Activated CD4-positive, alpha-beta T cell treated with anti-CD3 and anti-CD28 coated beads, Interleukin-2, Interleukin-6, amounts not matched to agents 100 ng/mL and 50 ng/mL, durations not matched to agents 16 hours and 8 hours (primary cell): Measurements from ENCODE around the gene CHST6.
"Not testable (repeated sequence)": the region's sequence is repeated elsewhere in the genome, so short reads cannot be mapped to it uniquely, and the experiment has no call there.

Source experiments
- DNase-seq: peaks from one replicate; pipeline ENCODE4 v3.0.0-alpha.2; 2020

CHST6 gene

DNA sequence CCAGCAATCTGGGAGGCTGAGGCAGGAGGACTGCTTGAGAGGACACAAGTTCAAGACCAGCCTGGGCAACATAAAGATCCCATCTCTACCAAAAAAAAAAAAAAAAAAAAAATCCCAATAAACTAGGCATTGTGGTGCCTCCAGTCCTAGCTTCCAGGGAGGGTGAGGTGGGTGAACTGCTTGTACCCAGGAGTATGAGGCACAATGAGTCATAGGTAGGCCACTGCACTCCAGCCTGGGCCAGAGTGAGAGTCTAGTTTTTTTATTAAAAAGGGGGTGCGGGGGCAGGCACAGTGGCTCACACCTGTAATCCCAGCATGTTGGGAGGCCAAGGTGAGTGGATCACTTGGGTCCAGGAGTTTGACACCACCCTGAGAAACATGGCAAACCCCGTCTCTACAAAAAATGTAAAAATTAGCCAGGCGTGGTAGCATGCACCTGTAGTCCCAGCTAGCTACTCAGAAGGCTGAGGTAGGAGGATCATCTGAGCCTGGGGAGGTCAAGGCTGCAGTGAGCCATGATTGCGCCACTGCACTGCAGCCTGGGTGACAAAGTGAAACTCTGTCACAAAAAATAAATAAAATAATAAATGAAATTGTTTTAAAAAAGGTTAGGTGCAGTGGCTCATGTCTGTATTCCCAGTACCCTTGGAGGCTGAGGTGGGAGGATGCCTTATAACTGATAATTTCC is 7.8 kb upstream of the CHST6 start:
- DNase-seq, result no peak

DNA sequence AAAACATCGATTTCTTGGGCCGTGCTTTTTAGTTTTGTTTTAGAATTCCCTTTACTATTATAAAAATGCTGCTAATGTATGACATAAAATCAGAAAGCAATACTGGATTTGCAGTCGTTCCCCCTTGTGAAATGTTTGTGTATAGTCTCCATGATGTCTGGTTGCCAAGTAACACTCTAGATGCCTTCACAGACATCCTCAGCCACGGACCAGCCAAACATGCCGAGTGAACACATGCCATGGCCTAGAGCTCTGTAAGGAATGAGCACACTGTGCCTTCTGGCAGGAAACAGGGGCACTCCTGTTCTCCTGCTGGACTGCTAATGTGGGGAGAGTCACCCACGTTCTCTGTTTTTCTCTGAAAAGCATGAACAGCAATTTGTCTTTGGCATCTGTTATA is 6.6 kb upstream of the CHST6 start:
- DNase-seq, result not testable (repeated sequence)

DNA sequence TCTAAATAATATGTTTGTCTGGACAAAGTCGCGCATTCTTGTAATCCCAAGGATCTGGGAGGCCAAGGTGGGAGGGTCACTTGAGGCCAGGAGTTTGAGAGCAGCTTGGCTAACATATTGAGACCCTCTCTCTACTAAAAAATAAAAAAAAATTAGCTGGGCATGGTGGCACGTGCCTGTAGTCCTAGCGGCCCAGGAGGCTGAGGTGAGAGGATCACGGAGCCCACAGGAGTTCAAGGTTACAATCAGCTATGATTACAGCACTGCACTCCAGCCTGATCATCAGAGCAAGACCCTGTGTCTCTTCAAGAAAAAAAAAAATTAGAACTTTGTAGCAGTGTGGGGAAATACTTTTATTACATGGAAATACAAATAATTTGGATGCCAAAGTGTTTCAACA is 6.1 kb upstream of the CHST6 start:
- DNase-seq, result no peak

DNA sequence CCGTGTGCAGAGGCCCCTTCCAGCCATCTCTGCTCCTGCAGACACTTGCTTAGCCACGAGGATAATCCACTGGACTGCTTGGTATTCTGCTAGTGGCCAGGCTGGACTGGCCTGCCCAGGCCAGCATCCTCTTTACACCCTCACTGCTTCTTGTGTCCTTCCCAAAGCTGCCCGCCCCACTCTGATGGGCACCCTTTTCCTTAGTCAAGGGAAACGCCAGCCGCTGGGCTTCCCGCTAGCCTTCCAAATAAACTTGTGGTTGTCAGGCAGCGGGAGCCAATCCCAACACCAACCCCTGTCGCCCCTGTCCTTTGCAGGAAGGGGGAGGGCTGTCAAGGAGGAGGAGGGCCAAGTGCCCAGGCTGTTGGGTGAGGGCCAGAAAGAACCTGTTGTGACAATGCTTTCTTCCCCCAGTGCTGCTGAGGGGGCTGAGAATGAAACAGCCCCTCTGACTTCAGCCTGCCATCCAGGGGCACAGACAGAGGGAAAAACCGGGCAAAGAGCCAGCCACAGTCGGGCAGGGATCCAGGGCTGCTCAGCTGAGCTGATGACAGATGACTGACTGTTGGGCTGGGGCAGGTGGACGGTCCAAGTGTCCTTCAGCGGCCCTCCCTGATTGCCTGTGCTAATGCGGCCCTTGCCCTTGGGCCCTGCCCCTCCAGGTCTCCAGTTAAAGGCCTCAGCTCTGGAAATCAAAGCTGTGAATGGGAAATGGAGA is 3.5 kb upstream of the CHST6 start:
- DNase-seq, result not testable (repeated sequence)

DNA sequence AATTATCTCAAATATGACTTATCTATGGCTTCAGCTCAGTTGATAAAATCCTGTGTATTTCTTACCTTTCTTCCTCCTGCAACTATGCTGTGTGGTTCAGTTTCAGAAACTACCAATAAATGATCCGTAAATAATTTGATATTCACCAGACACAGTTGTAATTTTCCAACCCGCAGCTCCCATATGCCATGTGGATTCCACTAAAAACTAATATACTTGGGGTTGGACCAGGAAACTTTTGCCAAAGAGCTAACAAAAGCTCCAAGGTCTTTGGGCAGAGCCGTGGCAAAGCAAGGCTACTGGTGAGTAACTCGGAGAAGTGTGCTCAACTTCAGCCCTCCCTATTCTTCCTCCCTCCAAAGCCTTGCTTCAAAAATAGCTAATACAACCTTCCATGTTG is 2.3 kb upstream of the CHST6 start:
- no peak for DNase-seq

DNA sequence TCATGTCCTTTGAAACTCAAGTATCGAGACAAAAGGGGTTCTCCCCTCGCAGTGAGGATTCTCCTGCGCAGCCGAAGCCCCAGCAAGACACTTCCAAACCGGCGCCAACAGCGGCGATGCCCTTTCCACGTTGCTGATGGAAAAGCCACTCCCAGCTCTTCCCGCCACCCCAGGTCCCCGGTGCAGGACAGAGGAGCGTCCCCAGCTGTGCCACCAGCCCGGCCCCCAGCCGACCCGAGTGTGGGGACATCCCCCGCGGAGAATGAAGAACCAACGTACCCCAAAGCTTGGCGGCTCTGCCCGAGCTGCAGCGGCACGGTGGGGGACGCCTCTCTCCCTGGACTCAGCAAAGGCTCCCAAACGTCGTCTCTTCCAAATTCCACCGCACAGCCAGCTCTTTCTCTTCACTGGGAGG is 573 bp downstream of the CHST6 start:
- DNase-seq, result no peak

DNA sequence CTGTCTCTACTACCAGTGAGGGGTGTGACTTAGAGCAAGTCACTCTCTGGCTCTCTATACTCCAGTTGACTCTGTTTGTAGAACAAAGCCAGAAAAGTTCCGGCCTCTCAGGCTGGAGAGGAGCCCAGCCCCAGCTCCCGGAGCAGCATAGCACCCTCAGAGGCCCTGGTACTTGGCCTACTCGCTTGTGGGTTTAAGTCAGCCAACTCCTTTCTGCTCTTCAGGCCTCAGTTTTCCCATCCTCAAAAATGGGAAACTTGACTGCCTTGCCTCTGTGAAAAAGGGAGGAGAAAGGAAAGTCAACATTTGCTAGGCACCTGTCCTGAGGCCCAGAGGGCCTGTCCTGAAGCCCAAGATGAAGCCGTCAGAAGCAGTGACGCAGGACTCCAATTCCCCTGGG is 1.1 kb downstream of the CHST6 start:
- no peak for DNase-seq

DNA sequence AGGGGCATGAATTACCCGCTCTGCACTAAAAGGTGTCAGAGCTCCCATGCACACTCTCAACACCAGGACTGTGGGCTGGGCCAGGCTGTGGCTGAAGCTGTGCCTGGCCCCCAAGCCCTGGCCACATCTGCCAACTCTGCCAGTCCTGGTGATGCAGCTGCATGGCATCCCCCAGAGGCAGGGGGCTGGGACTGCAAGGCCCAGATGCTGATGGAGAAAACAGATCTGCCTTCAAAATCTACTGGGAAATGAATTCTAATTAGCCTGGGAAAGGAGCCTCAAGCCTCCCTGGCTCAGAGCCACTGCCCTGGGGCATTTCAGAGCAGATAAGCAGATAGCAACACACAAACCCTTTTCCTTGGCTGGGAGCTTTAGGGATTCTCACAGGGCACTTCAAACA is 3.4 kb downstream of the CHST6 start:
- no peak for DNase-seq

DNA sequence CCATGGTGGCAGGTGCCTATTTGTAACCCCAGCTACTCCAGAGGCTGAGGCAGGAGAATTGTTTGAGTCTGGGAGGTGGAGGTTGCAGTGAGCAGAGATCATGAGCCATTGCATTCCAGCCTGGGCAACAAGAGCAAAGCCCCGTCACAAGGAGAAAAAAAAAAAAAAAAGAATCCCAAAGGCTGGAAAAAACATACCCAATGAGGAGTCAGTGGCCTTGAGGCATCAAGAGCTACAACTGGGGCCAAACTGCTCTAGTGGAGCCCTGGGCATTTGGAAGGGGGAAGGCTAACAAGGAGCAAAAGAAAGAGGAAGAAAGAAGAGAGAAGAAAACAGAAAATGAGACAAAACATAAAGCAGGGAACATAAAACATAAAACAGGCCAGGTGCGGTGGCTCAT is 6.9 kb downstream of the CHST6 start:
- DNase-seq, result no peak

DNA sequence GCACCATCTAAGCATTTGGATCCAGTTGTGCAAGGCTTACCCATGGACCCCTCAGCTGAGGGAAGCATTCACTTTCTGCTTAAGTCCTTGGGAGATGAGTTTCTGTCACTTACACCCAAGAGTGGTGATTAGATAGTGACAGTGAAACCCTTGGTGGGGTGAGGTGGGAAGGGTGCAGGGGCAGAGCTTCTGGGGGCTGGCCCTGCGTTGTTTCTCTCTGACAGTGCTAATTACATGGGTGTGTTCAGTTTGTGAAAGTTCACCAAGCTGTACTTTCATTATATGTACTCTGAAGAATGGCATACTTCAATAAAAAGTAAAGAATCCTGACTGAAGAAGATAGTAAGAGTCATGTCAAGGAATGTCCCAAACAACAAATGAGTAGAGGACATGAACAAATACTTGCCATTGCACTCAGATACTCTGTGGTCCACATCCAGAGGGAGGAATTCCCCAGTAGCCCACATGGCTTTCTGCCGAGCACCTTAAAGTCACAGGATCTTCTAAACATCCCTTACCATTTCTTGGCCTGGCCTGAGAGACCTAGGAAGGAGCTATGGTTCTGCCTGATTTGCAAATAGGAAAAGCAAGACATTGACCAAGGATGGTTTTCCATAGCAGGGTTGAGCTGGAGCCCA is 8.4 kb downstream of the CHST6 start:
- no peak for DNase-seq

DNA sequence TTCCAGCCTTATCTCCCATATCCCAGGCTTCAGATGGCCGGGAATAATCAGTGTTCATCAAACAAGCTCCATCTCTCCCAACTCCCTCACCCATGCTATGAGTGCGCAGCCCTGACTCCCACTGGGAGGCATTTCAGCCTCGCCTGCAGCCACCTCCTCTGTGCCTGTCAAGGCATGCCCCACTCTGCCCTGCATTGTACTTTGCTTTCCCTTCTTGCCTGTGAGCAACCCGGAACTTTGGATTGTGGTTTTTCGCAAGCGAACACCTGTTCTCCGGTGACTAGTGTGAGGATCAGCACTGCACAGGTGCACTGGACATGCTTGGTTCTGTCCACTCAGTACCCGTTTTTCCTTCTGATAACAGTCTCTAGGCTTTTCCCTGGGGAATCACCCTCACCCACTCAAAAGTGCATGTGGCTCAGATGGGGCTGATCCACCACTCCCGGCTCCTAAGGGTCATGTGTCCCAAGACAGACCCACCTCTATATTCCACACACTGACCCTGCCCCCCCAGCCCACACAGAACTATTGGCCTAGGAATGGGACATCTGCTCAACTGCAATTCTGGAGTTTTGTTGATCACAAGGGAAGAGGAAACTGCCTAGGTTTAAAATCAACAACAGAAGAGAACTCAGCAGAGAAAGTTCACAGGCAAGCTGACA is 9.1 kb downstream of the CHST6 start:
- DNase-seq, result no peak

DNA sequence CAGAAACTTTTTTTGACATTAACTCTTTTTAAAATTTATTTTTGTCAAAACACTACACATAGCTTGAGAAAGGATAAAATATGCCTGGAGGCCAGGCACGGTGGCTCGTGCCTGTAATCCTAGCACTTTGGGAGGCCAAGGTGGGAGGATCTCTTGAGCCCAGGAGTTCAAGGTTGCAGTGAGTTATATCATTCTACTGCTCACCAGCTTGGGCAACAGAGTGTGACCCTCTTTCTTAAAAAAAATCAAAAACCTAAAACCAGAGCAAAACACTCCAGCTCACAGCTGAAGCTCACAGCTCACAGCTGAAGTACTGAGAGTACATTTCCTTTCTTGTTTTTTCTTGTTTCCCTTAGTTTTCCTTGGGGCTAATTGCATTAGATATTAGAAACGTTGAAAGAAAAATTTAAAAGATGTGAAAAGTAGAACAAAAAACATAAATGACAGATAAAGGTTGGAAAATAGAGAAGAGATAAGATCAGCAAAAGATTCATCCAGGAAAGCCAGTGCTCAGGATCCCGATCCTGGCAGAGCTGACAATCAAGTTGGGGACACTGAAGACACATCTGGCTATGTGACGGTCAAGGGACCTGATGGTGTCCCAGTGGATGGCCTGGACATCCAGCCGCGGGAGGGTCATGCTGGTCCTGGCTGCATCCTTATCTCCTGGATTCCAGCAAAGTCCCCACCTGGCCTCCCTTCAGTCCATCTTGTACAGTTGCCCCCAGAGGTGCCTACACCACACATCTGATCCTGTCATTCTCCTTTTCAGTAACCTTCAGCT is 9.8 kb downstream of the CHST6 start:
- no peak for DNase-seq

DNA sequence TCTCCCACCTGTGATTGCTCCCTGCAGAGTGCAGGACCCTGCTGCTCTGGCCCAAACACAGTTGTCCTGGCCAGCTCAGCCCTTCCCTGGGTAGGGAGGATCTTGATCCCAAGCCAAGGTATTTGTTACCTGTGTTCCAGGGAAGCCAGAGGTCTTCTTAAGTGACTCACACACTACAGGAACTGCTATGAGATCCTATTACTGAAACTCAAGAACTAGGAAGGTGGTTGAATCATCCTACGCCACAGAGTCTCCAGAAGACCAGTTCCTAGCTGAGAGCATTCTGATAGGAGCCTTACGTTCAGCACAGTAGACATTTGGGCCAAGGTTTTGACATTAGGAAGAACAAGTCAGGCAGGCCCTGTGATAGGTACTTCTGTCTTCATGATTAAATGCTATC is 12.0 kb downstream of the CHST6 start:
- DNase-seq, result no peak

DNA sequence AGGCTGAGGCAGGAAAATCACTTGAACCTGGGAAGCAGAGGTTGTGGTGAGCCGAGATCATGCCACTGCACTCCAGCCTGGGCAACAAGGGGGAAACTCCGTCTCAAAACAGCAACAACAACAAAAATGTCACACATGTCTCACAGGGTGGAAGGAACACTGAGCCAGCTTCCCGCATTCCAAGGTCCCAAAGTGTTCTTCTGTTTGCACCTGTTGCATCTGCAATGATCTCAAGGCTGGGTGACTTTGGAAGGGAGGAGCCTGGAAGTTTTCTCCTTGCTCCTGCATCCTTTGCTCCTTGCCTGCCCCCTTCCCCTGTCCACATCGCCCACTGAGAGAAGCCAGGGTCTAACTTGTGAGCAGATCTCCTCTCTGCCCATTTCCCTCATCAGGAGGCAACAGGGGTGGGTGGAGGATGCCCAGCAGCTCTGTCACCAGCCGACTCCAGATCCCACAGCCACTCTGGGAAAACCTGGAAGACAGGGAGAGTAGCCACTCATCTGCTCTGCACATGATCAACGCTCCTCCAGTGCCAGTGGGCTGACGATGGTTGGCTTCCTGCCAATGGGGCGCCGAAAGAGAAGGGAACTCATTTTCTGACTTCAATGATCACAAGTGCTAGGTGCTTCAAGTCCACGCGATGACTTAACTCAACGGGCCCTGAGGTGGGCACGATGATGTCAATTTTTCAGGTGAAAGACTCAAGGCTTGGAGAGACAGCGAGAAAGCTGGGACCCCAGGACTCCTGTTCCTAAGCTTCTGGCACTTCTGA is 12.6 kb downstream of the CHST6 start:
- DNase-seq, result no peak

DNA sequence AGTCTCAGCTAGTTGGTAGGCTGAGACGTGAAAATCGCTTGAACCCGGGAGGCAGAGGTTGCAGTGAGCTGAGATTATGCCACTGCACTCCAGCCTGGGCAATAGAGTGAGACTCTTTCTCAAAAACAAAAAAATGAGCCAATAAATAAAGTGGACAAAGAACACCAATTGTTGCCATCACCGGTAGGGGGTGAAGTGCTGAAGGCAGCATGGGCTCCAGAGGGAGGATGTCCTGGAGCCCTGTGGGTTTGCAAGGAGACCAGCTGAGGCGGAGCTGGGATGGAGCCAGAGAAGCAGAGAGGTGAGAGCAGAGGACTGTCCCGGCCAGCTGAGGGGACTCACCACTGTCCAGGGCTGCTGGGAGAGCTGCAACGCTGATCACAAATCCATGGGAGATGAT is 13.8 kb downstream of the CHST6 start:
- DNase-seq, result no peak

DNA sequence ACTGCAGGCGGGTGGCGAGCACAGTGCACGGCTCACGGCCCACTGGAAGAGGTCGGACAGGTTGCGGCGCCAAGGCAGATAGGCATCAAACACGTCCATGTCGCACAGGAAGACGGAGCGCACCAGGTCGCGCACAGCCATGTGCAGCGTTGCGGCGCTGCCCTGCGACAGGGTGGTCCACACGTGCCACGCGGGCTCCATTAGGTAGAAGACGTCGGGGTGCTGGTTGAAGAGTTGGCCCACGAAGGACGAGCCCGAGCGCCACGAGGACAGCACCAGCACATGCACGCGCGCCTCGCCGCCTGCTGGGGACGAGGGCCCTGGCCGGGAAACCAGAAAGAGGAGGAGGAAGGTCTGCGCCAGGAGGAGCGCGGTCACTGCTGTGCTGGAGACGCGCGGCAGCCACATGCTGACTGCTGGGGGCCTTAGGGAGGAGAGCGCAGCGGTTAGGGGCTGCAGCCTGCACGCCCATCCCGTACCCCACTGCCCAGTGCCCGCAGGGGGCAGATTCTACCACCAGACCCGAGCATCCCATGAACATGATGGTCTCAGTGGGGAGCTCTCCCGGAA is 15.7 kb downstream of the CHST6 start:
- DNase-seq, result no peak

DNA sequence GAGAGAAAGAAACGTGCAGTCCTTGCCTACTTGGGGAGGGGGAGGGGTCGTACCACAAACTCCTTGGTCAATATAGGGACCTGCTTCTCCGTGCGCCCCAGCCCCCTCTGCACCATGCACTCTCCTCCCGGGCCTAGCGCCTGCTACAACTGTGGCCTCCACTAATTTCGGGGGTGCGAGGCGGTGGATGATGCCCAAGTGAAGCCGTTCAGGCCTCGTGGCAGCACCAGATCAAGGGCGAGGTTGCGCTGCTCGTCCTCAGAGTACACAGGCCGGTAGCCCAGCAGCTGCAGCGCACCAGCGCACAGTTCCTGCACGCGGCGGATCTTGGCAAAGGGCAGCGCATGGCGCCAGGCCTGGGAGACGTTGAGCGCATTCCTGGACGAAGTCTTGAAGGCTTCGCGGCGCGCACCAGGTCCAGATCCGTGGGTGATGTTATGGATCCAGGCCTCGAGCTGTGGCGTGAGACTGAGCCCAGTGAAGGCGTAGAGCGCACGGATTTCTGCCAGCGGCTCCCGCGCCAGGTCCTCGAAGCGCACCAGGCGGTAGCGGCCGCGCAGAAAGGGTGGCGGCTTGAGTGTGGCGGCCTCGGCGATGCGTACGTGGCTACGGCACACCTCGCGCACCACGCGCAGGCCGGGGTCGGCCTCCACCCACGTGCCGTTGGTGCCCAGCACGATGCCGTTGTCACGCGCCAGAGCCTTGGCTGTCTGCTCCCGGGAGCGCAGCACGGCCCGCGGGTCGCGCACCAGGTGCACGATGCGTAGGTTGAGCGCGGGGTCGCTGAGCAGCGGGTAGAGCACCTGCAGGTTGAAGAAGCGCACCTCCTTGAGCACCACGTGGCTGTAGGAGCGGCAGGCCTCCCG is 16.5 kb downstream of the CHST6 start:
- DNase-seq, result no peak

DNA sequence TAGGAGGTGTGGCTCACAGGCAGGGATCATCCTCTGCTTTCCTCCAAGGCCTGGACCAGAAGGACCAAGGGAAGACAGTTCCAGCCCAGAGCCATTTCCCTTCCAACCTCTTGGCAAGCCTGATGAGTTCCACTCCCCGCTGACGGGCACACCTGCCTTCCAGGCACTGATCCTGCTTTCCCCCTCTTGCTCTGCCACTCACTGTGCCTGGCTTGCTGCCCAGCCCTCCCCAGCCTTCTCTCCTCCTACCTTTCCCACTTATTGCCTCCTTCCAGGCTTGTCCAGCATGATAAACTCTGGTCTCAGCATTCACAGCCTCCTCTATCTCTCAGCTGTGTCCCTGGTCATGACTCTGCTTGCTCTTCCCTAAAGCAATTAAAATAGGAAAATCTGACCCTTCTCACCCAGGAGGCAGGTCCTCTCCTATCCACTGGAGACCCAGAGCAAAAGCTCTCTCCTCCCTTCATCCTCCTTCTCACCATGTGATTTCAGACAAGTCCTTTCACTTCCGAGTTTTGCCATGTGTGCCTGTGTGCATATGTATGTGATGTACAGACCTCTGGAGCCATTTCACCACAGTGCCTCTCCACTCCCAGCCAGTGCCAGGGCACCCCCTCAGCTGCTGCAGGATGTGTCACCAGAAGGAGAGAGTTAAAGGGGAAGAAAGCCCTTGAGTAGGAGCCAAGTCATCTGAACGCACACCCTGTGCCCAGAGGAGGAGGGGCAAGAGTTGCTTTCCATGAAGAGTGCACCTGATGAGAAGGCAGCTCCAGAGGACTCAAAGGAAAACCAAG is 17.4 kb downstream of the CHST6 start:
- no peak for DNase-seq

DNA sequence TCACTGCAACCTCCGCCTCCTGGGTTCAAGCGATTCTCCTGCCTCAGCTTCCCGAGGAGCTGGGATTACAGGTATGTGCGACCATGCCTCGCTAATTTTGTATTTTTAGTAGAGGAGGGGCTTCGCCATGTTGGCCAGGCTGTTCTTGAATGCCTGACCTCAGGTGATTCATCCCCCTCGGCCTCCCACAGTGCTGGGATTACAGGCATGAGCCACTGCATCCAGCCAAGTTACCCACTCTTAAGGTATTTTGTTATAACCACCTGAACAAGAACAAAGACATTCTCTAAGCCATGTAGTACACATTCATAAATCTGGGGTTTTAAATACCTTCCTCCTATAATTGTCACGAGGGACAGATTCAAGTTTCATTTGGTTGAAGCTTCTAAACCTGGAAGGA is 18.4 kb downstream of the CHST6 start:
- DNase-seq, result no peak

DNA sequence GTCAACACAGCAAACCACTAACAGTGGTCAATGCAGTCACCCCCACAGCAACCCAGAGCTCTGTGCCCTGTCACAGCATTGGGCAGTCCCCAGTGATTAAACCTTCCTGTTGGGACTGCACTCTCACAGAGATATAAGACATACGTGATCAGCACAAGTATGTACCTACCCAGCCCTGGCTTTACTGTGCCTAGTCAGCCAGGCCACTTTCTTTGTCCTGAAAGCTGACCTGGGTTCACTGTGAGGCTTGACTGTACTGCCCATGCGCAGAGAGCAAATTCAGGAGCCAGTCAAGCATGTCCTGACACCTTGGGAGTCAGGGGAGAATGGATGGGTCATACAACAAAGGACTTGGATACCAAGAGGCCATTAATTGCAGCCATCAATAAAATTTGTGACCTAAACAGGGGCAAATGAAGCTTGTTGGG is 19.8 kb downstream of the CHST6 start:
- DNase-seq, result no peak
